ENCODE data around the gene WNT6.

The WNT6 gene

GRCh38 chr2:218877891-218878290 lies 18.3 kb downstream of the WNT6 start:
- H3K27ac ChIP-seq (ENCODE audit: low read depth, low read length) = no peak overlapping the region
- H4K5ac ChIP-seq (ENCODE audit: low read length) = no peak overlapping the region
- no peak overlapping the region for H3K4me2 ChIP-seq (ENCODE audit: low read length)
- no CpG with 5 or more reads among the region's 5 CpGs for WGBS (ENCODE audit: extremely low coverage, insufficient coverage, low lambda C conversion rate)
- no peak overlapping the region for H2BK5ac ChIP-seq (ENCODE audit: low read length)
- H3K4me1 ChIP-seq (ENCODE audit: control insufficient read depth, low read depth, low read length) = no peaks in the 10 kb centered on the region
- H3K79me1 ChIP-seq (ENCODE audit: low read length) = no peaks in the 10 kb centered on the region
- H3K27me3 ChIP-seq (ENCODE audit: insufficient read depth, low read length, poor library complexity) = peaks cover 76% of the 10 kb centered on the region
- no peaks in the 10 kb centered on the region for H3K79me2 ChIP-seq (ENCODE audit: control insufficient read depth, insufficient read depth, low read length)
- H2AK5ac ChIP-seq (ENCODE audit: low read length) = no peak overlapping the region
- no peak overlapping the region for H3K4me3 ChIP-seq (ENCODE audit: low read length)
- H3K9ac ChIP-seq (ENCODE audit: low read length) = no peak overlapping the region
- H3K36me3 ChIP-seq (ENCODE audit: control insufficient read depth, insufficient read depth, low read length) = no peaks in the 10 kb centered on the region
- H3K4ac ChIP-seq (ENCODE audit: low read depth, low read length) = no peak overlapping the region
- DNase-seq = no peak
- H2BK15ac ChIP-seq (replicated peaks; ENCODE audit: low read depth) = no peak overlapping the region
- no peak overlapping the region for H3K23ac ChIP-seq (ENCODE audit: low read length)
- no peak overlapping the region for H4K8ac ChIP-seq (ENCODE audit: low read depth, low read length)
- H2BK120ac ChIP-seq (ENCODE audit: low read depth, low read length) = no peak overlapping the region
- no peak overlapping the region for H3K18ac ChIP-seq (ENCODE audit: low read length)
- no peak overlapping the region for H3K56ac ChIP-seq (ENCODE audit: low read length)

- no peak overlapping the region for H4K5ac ChIP-seq (ENCODE audit: low read length)
- H2BK120ac ChIP-seq (ENCODE audit: low read depth, low read length) = no peak overlapping the region
- no peaks in the 10 kb centered on the region for H3K79me1 ChIP-seq (ENCODE audit: low read length)
- H3K4me1 ChIP-seq (ENCODE audit: control insufficient read depth, low read depth, low read length) = no peaks in the 10 kb centered on the region
- no peak overlapping the region for H3K4ac ChIP-seq (ENCODE audit: low read depth, low read length)
- H4K8ac ChIP-seq (ENCODE audit: low read depth, low read length) = no peak overlapping the region
- DNase-seq = no peak
- no peak overlapping the region for H3K18ac ChIP-seq (ENCODE audit: low read length)
- H3K56ac ChIP-seq (ENCODE audit: low read length) = no peak overlapping the region
- no peak overlapping the region for H3K27ac ChIP-seq (ENCODE audit: low read depth, low read length)
- WGBS (ENCODE audit: extremely low coverage, insufficient coverage, low lambda C conversion rate) = no CpG with 5 or more reads among the region's 6 CpGs
- H3K79me2 ChIP-seq (ENCODE audit: control insufficient read depth, insufficient read depth, low read length) = no peaks in the 10 kb centered on the region
- no peak overlapping the region for H3K4me3 ChIP-seq (ENCODE audit: low read length)
- no peak overlapping the region for H3K9ac ChIP-seq (ENCODE audit: low read length)
- H3K23ac ChIP-seq (ENCODE audit: low read length) = no peak overlapping the region
- H3K27me3 ChIP-seq (ENCODE audit: insufficient read depth, low read length, poor library complexity) = peaks cover 74% of the 10 kb centered on the region
- no peak overlapping the region for H2BK15ac ChIP-seq (replicated peaks; ENCODE audit: low read depth)
- no peak overlapping the region for H3K4me2 ChIP-seq (ENCODE audit: low read length)
- no peak overlapping the region for H2AK5ac ChIP-seq (ENCODE audit: low read length)
- no peaks in the 10 kb centered on the region for H3K36me3 ChIP-seq (ENCODE audit: control insufficient read depth, insufficient read depth, low read length)
- no peak overlapping the region for H2BK5ac ChIP-seq (ENCODE audit: low read length)
Measured at GRCh38 chr2:218878486-218878885, 18.9 kb downstream of the WNT6 start.

DNA sequence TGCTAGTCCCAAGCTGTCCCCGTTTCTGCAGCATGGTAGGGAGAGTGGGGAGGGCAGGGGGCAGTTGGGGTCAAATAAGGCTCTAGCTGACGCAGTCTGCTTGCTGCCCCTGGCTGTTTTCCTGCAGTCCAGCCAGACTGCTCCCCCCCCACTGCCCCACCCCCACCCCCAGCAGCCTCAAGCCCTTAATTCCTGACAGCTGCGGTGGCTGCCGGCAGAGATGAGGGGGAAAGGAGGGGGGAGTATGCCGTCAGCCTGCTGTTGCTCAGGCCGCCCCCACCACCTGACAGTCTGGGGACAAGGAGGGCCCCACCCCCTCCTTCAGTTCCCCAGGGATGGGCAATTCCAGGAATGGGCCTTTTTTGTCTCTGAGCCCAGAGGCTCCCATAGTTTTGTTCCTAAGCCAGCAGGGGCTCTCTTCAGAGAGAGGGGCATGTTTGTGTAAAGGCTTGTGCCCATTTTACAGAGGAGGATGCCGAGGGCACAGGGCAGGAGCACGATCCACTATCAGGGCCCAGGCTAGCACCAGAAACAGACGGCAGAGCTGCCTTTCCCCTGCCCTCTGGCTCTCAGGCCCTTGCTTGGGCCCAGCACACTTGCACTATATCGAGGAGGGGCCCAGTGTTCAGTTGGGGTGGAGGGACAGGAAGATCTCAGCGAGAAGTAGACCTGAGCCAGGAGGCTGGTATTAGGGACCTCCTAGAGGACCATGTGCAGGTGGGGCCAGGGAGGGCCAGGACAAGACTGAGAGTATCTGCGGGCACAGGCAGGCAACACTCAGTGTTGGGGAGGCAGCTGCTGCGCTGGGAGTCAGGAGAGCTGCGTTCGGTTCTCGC lies 19.5 kb downstream of the WNT6 start:
- H4K8ac ChIP-seq (ENCODE audit: low read depth, low read length) = no peak overlapping the region
- no peak overlapping the region for H3K9ac ChIP-seq (ENCODE audit: low read length)
- H4K5ac ChIP-seq (ENCODE audit: low read length) = no peak overlapping the region
- no peak overlapping the region for H2AK5ac ChIP-seq (ENCODE audit: low read length)
- H3K4me3 ChIP-seq (ENCODE audit: low read length) = no peak overlapping the region
- no peak overlapping the region for H3K4me2 ChIP-seq (ENCODE audit: low read length)
- H3K4me1 ChIP-seq (ENCODE audit: control insufficient read depth, low read depth, low read length) = no peaks in the 10 kb centered on the region
- H3K79me2 ChIP-seq (ENCODE audit: control insufficient read depth, insufficient read depth, low read length) = no peaks in the 10 kb centered on the region
- no peak overlapping the region for H3K56ac ChIP-seq (ENCODE audit: low read length)
- no peak overlapping the region for H2BK5ac ChIP-seq (ENCODE audit: low read length)
- no peak overlapping the region for H3K27ac ChIP-seq (ENCODE audit: low read depth, low read length)
- peaks cover 72% of the 10 kb centered on the region for H3K27me3 ChIP-seq (ENCODE audit: insufficient read depth, low read length, poor library complexity)
- H3K23ac ChIP-seq (ENCODE audit: low read length) = no peak overlapping the region
- H3K36me3 ChIP-seq (ENCODE audit: control insufficient read depth, insufficient read depth, low read length) = no peaks in the 10 kb centered on the region
- no peak overlapping the region for H2BK120ac ChIP-seq (ENCODE audit: low read depth, low read length)
- DNase-seq = no peak
- WGBS (ENCODE audit: extremely low coverage, insufficient coverage, low lambda C conversion rate) = no CpG with 5 or more reads among the region's 16 CpGs
- H3K79me1 ChIP-seq (ENCODE audit: low read length) = no peaks in the 10 kb centered on the region
- H2BK15ac ChIP-seq (replicated peaks; ENCODE audit: low read depth) = no peak overlapping the region
- no peak overlapping the region for H3K18ac ChIP-seq (ENCODE audit: low read length)
- H3K4ac ChIP-seq (ENCODE audit: low read depth, low read length) = no peak overlapping the region

DNA sequence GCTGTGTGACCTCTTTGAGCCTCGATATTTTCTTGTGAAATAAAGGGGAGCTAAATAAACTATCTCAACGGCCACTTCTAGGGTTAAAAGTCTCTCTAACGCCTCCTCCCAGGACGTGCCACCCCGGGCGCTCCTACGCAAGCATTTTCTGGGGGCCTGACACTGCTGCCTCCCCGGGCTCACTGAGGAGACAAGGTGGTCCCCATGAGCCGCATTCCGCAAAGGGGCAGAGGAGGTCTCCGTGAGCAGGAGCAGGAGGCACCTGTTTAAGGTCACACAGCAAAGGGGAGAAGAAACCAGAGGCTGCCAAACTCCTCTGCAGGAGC lies 20.1 kb downstream of the WNT6 start:
- Histone ChIP-seq H4K8ac (ENCODE audit: low read depth, low read length) (no peak overlapping the region), H3K9ac (ENCODE audit: low read length) (no peak overlapping the region), H2BK5ac (ENCODE audit: low read length) (no peak overlapping the region), H4K5ac (ENCODE audit: low read length) (no peak overlapping the region), H3K27me3 (ENCODE audit: insufficient read depth, low read length, poor library complexity) (peaks cover 72% of the 10 kb centered on the region), H3K36me3 (ENCODE audit: control insufficient read depth, insufficient read depth, low read length) (no peaks in the 10 kb centered on the region), H3K4me2 (ENCODE audit: low read length) (no peak overlapping the region), H3K4me1 (ENCODE audit: control insufficient read depth, low read depth, low read length) (no peaks in the 10 kb centered on the region), H3K4me3 (ENCODE audit: low read length) (no peak overlapping the region), H2BK120ac (ENCODE audit: low read depth, low read length) (no peak overlapping the region), H3K18ac (ENCODE audit: low read length) (no peak overlapping the region), H3K4ac (ENCODE audit: low read depth, low read length) (no peak overlapping the region), H3K27ac (ENCODE audit: low read depth, low read length) (no peak overlapping the region), H2BK15ac (replicated peaks; ENCODE audit: low read depth) (no peak overlapping the region), H3K23ac (ENCODE audit: low read length) (no peak overlapping the region), H3K56ac (ENCODE audit: low read length) (no peak overlapping the region), H2AK5ac (ENCODE audit: low read length) (no peak overlapping the region), H3K79me1 (ENCODE audit: low read length) (no peaks in the 10 kb centered on the region), H3K79me2 (ENCODE audit: control insufficient read depth, insufficient read depth, low read length) (no peaks in the 10 kb centered on the region)
- DNase-seq = no peak
- no CpG with 5 or more reads among the region's 11 CpGs for WGBS (ENCODE audit: extremely low coverage, insufficient coverage, low lambda C conversion rate)

DNA sequence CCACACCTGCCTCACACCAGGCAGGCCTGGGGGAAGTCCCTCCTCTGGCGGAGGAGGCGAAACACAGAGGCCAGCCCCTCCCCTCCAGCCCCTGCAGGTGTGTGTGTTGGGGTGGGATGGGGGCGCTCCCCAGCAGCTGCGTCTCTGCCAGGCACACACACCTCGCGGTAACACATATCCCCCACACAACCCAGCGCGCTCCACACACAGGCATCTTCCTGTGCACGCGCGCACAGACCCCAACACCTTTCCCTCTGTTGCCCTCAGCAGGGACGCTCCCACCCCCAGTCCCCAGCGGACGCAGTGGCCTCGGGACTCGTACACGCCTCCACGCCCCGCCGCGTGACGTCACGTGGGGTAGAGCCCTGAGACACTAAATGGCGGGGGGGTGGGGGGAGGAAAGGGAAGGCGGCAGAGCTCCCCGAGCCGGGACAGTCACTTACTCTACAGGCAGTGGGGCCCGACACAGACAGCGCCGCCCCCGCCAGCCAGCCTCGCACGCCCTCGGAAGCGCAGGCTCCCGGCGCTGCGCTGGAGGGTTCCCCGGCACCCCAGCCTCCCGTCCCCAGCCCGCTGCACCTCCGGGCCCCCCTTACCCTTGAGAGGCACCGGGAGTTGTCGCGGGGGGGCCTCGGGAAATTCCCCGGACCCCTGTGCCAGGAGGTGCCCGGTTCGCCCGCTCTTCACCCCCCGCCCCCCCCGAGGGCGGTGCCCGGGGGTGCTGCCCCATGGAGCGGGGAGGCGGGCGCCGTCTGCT lies 20.7 kb downstream of the WNT6 start, which contains the start of gene WNT10A:
Gene WNT10A (plus strand): TSS at position 751 of the 757 bp plus-strand sequence. CDS start 144 bp downstream, outside the sequence.
- no peak for DNase-seq
- no peak within 1 kb of the TSS for H3K4ac ChIP-seq (ENCODE audit: low read depth, low read length)
- H2BK5ac ChIP-seq (ENCODE audit: low read length) = no peak within 1 kb of the TSS
- no peak within 1 kb of the TSS for H2BK120ac ChIP-seq (ENCODE audit: low read depth, low read length)
- H3K79me1 ChIP-seq (ENCODE audit: low read length) = no peaks in the 10 kb centered on the region
- H3K79me2 ChIP-seq (ENCODE audit: control insufficient read depth, insufficient read depth, low read length) = no peaks in the 10 kb centered on the region
- peaks cover 75% of the 10 kb centered on the region for H3K27me3 ChIP-seq (ENCODE audit: insufficient read depth, low read length, poor library complexity)
- H3K27ac ChIP-seq (ENCODE audit: low read depth, low read length) = no peak within 1 kb of the TSS
- no peaks in the 10 kb centered on the region for H3K36me3 ChIP-seq (ENCODE audit: control insufficient read depth, insufficient read depth, low read length)
- H4K5ac ChIP-seq (ENCODE audit: low read length) = no peak within 1 kb of the TSS
- no peak within 1 kb of the TSS for H3K4me3 ChIP-seq (ENCODE audit: low read length)
- no peaks in the 10 kb centered on the region for H3K4me1 ChIP-seq (ENCODE audit: control insufficient read depth, low read depth, low read length)
- no CpG with 5 or more reads among the region's 58 CpGs for WGBS (ENCODE audit: extremely low coverage, insufficient coverage, low lambda C conversion rate)
- no peak within 1 kb of the TSS for H3K23ac ChIP-seq (ENCODE audit: low read length)
- H2BK15ac ChIP-seq (replicated peaks; ENCODE audit: low read depth) = no peak within 1 kb of the TSS
- H3K4me2 ChIP-seq (ENCODE audit: low read length) = peak within 1 kb of the TSS; percentile 15
- no peak within 1 kb of the TSS for H4K8ac ChIP-seq (ENCODE audit: low read depth, low read length)
- H3K56ac ChIP-seq (ENCODE audit: low read length) = peak within 1 kb of the TSS; percentile 25
- H3K9ac ChIP-seq (ENCODE audit: low read length) = no peak within 1 kb of the TSS
- H3K18ac ChIP-seq (ENCODE audit: low read length) = no peak within 1 kb of the TSS
- no peak within 1 kb of the TSS for H2AK5ac ChIP-seq (ENCODE audit: low read length)
